ENCODE results near the gene PAEP.

DNA sequence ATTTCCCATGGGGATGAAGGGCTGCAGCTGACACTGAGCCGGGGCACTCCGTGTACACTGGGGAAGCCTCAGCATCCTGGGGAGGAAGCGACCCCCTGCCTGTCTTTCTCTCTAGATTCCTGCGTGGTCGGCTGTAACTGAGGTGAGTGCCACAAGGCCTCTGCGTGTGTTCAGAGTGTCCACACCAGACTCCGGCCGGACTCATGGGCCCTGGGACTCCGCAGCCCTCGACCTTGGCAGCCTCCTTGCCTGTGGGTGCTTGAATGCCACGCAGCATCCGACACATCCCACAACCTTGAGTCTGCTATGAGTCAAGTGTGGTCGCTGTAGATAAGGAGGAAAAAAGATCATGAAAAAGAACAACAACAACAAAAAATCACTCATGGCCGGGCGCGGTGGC, 23.4 kb downstream of the PAEP start:
- TF ChIP-seq, protein P1, sequence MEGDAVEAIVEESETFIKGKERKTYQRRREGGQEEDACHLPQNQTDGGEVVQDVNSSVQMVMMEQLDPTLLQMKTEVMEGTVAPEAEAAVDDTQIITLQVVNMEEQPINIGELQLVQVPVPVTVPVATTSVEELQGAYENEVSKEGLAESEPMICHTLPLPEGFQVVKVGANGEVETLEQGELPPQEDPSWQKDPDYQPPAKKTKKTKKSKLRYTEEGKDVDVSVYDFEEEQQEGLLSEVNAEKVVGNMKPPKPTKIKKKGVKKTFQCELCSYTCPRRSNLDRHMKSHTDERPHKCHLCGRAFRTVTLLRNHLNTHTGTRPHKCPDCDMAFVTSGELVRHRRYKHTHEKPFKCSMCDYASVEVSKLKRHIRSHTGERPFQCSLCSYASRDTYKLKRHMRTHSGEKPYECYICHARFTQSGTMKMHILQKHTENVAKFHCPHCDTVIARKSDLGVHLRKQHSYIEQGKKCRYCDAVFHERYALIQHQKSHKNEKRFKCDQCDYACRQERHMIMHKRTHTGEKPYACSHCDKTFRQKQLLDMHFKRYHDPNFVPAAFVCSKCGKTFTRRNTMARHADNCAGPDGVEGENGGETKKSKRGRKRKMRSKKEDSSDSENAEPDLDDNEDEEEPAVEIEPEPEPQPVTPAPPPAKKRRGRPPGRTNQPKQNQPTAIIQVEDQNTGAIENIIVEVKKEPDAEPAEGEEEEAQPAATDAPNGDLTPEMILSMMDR (IDR thresholded peaks at IDR 0.05), result no peak
- no peak for TF ChIP-seq POLR2A (IDR thresholded peaks at IDR 0.05)
- no peak for TF ChIP-seq POLR2AphosphoS5 (IDR thresholded peaks at IDR 0.05)

All from breast epithelium (tissue), 3 donors.